Ecto neural progenitor cell (in vitro differentiated cells): Measurements from ENCODE around the gene PTPA.
"Not testable (repeated sequence)": the region's sequence is repeated elsewhere in the genome, so short reads cannot be mapped to it uniquely, and the experiment has no call there.

Source experiments
- DNase-seq: peaks from one replicate; pipeline ENCODE4 v3.0.0-alpha.2; 2018; ENCODE audit warnings: low spot score

The PTPA gene

GRCh38 chr9:129154866-129155477 lies 43.8 kb downstream of the PTPA start:
- DNase-seq: no peak

DNA sequence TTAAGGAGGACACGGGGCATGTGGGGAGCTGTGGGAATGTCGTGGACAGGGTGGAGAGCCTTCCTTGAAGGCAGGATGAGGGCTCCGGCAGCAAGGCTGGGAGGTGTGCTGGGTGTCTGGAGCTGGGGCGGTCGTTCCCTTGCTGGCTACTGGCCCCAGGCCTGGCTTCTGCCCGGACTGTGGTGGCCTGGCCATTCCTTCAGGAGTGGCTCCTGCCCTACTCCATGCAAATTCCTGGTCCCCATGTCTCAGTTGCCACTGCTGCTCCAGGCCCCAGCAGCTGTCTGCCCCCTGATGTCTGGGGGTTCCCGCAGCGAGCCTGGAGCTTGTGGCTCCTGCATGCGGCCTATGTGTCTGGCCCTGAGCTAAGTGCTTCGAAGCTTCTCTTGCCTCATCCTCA lies 44.9 kb downstream of the PTPA start:
- no peak for DNase-seq

GRCh38 chr9:129160712-129161533 lies 49.7 kb downstream of the PTPA start:
- no peak for DNase-seq

DNA sequence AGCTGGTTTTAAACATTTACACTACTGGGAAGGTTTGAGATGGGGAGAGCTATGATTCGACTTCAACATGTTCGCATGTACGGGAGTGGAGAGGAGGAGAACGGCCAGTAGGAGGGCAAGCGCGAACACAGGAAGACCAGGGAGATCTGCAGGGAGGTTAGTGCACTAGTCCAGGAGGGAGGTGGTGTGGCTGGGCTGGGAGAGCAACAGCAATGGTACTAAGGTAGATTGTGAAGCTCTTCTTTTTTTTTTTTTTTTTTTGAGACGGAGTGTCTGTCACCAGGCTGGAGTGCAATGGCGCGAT lies 50.3 kb downstream of the PTPA start:
- no peak for DNase-seq

- no peak for DNase-seq
These were observed 51.4 kb downstream of the PTPA start for GRCh38 chr9:129162497-129163197.

DNA sequence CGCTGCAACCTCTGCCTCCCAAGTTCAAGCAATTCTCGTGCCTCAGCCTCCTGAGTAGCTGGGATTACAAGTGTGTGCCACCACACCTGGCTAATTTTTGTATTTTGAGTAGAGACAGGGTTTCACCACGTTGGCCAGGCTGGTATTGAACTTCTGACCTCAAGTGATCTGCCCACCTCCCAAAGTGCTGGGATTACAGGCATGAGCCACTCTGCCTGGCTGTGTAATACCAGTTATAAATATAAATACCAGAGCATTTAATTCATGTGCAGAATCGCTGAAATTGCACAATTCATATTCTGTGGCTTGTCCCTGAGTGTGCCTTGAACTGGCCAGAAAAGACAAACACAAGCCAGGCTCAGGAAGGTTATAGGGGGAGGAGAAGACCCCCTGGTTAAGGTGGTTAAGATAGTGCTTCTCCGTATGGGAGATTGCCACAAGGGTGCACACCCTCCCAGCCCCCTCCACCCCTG lies 52.0 kb downstream of the PTPA start:
- DNase-seq: not testable (repeated sequence)

- no peak for DNase-seq
These were observed 52.5 kb downstream of the PTPA start for GRCh38 chr9:129163753-129164152.

GRCh38 chr9:129164246-129164930 lies 53.2 kb downstream of the PTPA start:
- no peak for DNase-seq

- no peak for DNase-seq
These were observed 54.0 kb downstream of the PTPA start for GRCh38 chr9:129165198-129165597.

DNA sequence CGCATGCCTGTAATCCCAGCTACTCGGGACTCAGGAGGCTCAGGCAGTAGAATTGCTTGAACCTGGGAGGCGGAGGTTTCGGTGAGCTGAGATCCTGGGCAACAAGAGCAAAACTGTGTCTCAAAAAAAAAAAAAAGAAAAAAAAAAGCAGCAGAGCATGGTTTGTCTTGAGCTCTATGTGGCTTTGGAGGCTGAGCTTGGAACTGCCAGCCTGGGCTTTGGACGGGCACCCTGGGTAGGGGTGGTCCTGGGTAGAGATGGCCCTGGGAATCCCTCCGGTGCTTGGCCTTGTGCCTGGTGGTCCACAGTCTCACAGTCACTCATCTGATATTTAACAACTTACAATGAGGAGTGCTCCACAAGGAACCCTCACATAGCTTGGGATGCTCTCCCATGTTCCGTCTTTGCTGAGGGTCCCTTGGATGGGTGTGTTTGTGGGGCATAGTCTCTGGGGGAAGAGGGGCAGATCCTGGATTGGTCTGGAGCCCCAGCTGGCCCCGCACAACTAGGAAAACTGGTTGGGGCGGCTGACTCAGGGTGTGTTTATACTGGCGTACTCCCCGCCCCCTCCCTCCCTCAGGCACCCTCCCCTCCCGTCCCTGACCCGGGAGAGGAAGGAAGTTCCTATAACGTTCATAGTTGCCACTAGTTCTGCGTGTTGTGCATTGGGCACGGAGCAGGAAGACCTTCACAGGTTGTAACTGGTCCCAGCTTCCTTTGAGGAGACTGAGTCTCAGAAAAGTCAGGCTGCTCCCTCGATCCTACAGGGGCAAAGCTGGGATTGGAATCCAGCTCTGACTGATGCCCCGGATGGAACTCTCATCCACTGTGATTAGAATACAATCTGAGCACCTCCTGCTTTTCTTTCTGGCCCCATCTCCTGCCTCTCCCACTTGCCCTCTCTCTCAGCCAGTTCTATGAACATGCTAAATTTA lies 55.7 kb downstream of the PTPA start:
- no peak for DNase-seq

- no peak for DNase-seq
These were observed 59.0 kb downstream of the PTPA start for GRCh38 chr9:129170229-129170628.

DNA sequence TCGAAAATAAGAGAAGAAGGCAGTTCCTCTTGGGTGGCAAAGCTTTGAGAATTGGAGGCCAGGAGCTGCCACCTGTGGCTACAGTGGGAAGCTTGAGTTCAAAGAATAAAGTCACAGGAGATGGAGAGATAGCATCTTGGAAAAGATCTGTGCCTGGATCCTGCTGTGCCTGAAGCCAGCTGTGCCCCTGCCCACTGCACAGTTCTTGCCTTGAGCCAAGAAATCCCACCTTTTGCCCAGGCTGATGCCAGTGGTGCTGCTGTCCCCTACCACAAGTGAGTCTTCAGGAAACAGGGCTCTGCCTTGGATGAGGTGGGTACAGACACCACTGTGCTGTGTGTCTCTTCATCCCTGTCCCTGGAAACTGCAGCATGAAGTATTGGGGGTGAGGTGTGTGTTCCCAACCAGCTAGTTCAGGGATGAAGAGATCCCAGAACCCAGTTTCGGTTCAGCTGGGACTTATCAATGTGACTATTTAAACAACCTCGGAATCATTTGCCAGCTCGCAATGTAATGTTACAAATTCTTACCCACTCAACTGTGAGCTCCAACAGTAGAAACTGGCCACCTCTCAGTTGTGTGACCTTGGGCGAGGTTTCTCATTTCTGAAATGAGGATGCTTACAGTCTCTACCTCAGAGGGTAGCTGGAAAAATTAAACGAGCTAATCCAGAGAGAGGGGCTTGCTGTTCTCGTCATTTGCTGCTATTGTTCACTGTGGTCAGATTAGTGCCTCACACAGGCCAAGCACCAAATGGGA lies 61.0 kb downstream of the PTPA start:
- no peak for DNase-seq

GRCh38 chr9:129172816-129173215 lies 61.6 kb downstream of the PTPA start:
- DNase-seq: no peak

- no peak for DNase-seq
These were observed 62.3 kb downstream of the PTPA start for GRCh38 chr9:129173296-129174101.

GRCh38 chr9:129174102-129174723 lies 63.0 kb downstream of the PTPA start:
- peak; percentile 92 for DNase-seq

DNA sequence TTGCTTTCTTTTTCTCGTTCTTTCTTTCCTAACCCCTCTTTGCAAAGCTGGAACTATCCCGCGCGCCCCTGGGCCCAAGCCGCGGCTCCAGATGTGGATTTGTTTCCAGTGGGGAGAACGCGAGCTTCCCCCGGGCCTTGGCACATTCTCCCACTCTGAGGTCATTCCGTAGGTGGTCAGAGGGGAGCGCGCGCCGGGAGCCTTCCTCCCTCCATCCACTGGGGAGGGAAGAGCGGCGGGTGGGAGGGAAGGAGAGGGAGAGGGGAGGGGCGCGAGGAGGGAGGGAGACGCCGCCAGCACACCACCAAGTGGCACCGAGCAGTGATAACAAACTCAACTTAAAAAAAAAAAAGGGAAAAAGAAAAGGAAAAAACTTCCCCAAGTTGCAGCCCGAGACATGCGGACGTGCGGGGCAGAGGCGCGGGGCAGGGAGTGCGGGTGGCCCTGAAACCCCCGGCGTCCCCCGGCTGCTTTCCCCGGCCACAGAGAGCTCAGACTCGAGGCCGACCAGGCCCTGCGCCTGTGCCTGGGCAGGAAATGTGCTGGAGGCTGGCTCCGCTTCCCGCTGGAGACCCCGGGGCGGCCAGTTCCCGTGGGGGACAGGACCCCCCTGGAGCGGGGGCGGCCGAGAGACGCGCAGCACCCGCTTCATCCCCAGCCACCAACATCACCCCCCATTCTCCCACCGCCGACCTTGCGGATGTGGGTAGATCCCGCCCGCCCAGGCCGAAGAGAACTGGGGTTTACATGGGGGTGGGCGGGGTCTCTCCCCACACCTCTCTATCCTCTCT lies 63.7 kb downstream of the PTPA start:
- DNase-seq: peak; percentile 80

- no peak for DNase-seq
These were observed 64.3 kb downstream of the PTPA start for GRCh38 chr9:129175515-129175824.

- DNase-seq: peak; percentile 83
These were observed 64.8 kb downstream of the PTPA start for GRCh38 chr9:129175825-129176633.
